GM19395 (cell line): Measurements from ENCODE around the gene AKAP13.

ENCODE experiments used
- ATAC-seq: cut with Tn5 transposase; IDR thresholded peaks from one replicate; pipeline ENCODE4 v1.9.1; 2021; ENCODE audit warnings: mild to moderate bottlenecking, moderate library complexity; ENCODE audit not compliant: unreplicated experiment

AKAP13 gene

GRCh38 chr15:85773249-85773648 is 392.8 kb downstream of the AKAP13 start:
- ATAC-seq: no peak

GRCh38 chr15:85773970-85774369 is 393.6 kb downstream of the AKAP13 start:
- no peak for ATAC-seq

GRCh38 chr15:85777250-85778106 is 397.1 kb downstream of the AKAP13 start:
- no peak for ATAC-seq

- ATAC-seq: no peak
These were observed 397.8 kb downstream of the AKAP13 start for GRCh38 chr15:85778107-85778776.

- ATAC-seq: no peak
These were observed 398.8 kb downstream of the AKAP13 start for GRCh38 chr15:85779249-85779648.

- ATAC-seq: no peak
These were observed 400.0 kb downstream of the AKAP13 start for GRCh38 chr15:85780225-85780985.

GRCh38 chr15:85781099-85781498 is 400.7 kb downstream of the AKAP13 start:
- no peak for ATAC-seq

- no peak for ATAC-seq
These were observed 401.7 kb downstream of the AKAP13 start for GRCh38 chr15:85782064-85782463.

- peak; percentile 47 for ATAC-seq
These were observed 405.7 kb downstream of the AKAP13 start for GRCh38 chr15:85785887-85786780.

GRCh38 chr15:85786781-85787114 is 406.3 kb downstream of the AKAP13 start:
- ATAC-seq: no peak

GRCh38 chr15:85788771-85789495 is 408.5 kb downstream of the AKAP13 start:
- no peak for ATAC-seq

- no peak for ATAC-seq
These were observed 409.1 kb downstream of the AKAP13 start for GRCh38 chr15:85789496-85789875.

GRCh38 chr15:85792102-85792731 is 411.8 kb downstream of the AKAP13 start:
- ATAC-seq: no peak

- ATAC-seq: no peak
These were observed 412.6 kb downstream of the AKAP13 start for GRCh38 chr15:85792912-85793590.

GRCh38 chr15:85793641-85794597 is 413.5 kb downstream of the AKAP13 start:
- ATAC-seq: peak; percentile 49

GRCh38 chr15:85794598-85795336 is 414.4 kb downstream of the AKAP13 start, which contains the start of gene KLHL25:
KLHL25 (minus strand) TSS chr15:85794925; CDS start chr15:85769810, 25,115 bp downstream.
- ATAC-seq: peak; percentile 98
